GM12878 (cell line): ENCODE data around the gene TSNAX. TPM values are rescaled to one million over a fixed set of nuclear protein-coding genes. Genes with fewer than 3 reads are reported as not detected.

Source experiments
- ATAC-seq: fragments of 200-7000 bp; cut with Tn5 transposase; 3 replicates; pipeline ENCODE4 v1.9.1; 2020; ENCODE audit warnings: mild to moderate bottlenecking, moderate library complexity
- BruUV-seq: library from RNA; stranded (reverse); fragments of 400-500 nt; replicated peaks from 2 replicates; lab custom pipeline; 2021; lab: Mats Ljungman, UMichigan
- CTCF ChIA-PET: fragments of 300-600 bp; sonication (Branson Sonifier 250); formaldehyde crosslinking; extraction: SDS; loops from one replicate; lab custom pipeline; 2021; ENCODE audit warnings: inconsistent platforms; lab: Yijun Ruan, JAX
- POLR2A ChIA-PET: fragments of 350-600 bp; formaldehyde crosslinking; extraction: SDS; loops from one replicate; lab custom pipeline; 2021; ENCODE audit warnings: inconsistent platforms; lab: Charles Lee
- RAD21 ChIA-PET: fragments of 300-600 bp; sonication (Branson Sonifier 250); formaldehyde crosslinking; loops from one replicate; lab custom pipeline; 2023; ENCODE audit warnings: antibody characterized with exemption; ENCODE audit not compliant: unreplicated experiment; lab: Charles Lee
- SMC1A ChIA-PET: fragments of 300-600 bp; sonication (Branson Sonifier 250); formaldehyde crosslinking; loops from one replicate; lab custom pipeline; 2023; ENCODE audit not compliant: unreplicated experiment, uncharacterized antibody; lab: Charles Lee
- DNase-seq: peaks from one replicate; pipeline ENCODE4 v3.0.0-alpha.2; 2011; ENCODE audit warnings: low read depth, low spot score
- FAIRE-seq: peaks from 3 replicates; lab custom pipeline; 2011; peaks lifted over from hg19 to GRCh38; lab: Jason Lieb, UNC
- H2AFZ ChIP-seq: 2 replicates; pipeline ENCODE4 v1.6.0; 2011; ENCODE audit warnings: low read depth, low read length, control low read depth; ENCODE audit not compliant: control insufficient read depth
- H3K27ac ChIP-seq: 2 replicates; pipeline ENCODE4 v1.5.1; 2011; ENCODE audit warnings: control low read depth; ENCODE audit not compliant: control insufficient read depth, insufficient read depth
- H3K27me3 ChIP-seq, 2 experiments: replicated peaks in 1 of 2; 2 replicates each; pipeline versions ENCODE4 v1.6.0 to v1.6.1; 2011; ENCODE audit warnings: low read length in 1 of 2; ENCODE audit not compliant: control insufficient read depth in 2 of 2, insufficient read depth in 2 of 2
- H3K36me3 ChIP-seq, 2 experiments: 2 replicates each; pipeline ENCODE4 v1.5.1; 2011; ENCODE audit warnings: low read length in 1 of 2; ENCODE audit not compliant: control insufficient read depth in 2 of 2, insufficient read depth in 2 of 2
- H3K4me1 ChIP-seq: 2 replicates; pipeline ENCODE4 v1.6.1; 2011; ENCODE audit warnings: mild to moderate bottlenecking, low read length, moderate library complexity, mixed read lengths; ENCODE audit not compliant: control insufficient read depth, insufficient read depth
- H3K4me2 ChIP-seq: 2 replicates; pipeline ENCODE4 v1.6.0; 2011; ENCODE audit warnings: control low read depth; ENCODE audit not compliant: control insufficient read depth, insufficient read depth
- H3K4me3 ChIP-seq: fragments of 200-600 bp; sonication (generic); 2 replicates; pipeline ENCODE4 v1.5.1; 2016
- H3K79me2 ChIP-seq: 2 replicates; pipeline ENCODE4 v1.6.0; 2011; ENCODE audit warnings: low read length; ENCODE audit not compliant: control insufficient read depth, insufficient read depth
- H3K9ac ChIP-seq: 2 replicates; pipeline ENCODE4 v1.8.0; 2011; ENCODE audit warnings: low read length, control low read depth, mixed read lengths; ENCODE audit not compliant: control insufficient read depth, insufficient read depth
- H3K9me3 ChIP-seq: replicated peaks from 3 replicates; pipeline ENCODE4 v1.5.1; 2011; ENCODE audit warnings: mild to moderate bottlenecking, low read length; ENCODE audit not compliant: control insufficient read depth, insufficient read depth
- H4K20me1 ChIP-seq: 2 replicates; pipeline ENCODE4 v1.6.0; 2011; ENCODE audit not compliant: control insufficient read depth, insufficient read depth
- CREB1 ChIP-seq: IDR thresholded peaks from 2 replicates; pipeline ENCODE4 v1.6.1; 2012; ENCODE audit warnings: low read depth, mild to moderate bottlenecking, inconsistent platforms
- ELK1 ChIP-seq: IDR thresholded peaks from 2 replicates; pipeline ENCODE4 v1.6.1; 2012; ENCODE audit warnings: low read depth, low read length, improper control_type of control experiment
- FOS ChIP-seq: IDR thresholded peaks from 3 replicates; pipeline ENCODE4 v1.6.1; 2011; ENCODE audit warnings: borderline replicate concordance; ENCODE audit not compliant: insufficient read length; ENCODE audit errors: extremely low read depth
- KDM1A ChIP-seq: fragments of 200-600 bp; sonication (generic); IDR thresholded peaks from 2 replicates; pipeline ENCODE4 v1.6.1; 2016; ENCODE audit warnings: borderline replicate concordance
- REST ChIP-seq: IDR thresholded peaks from 2 replicates; pipeline ENCODE4 v1.6.1; 2012; ENCODE audit warnings: mild to moderate bottlenecking, low read depth, low read length
- WGBS: methylation state at CpG from one replicate; pipeline ENCODE4 v1.1.6; 2016; ENCODE audit warnings: low lambda C conversion rate; ENCODE audit not compliant: insufficient replicate concordance, insufficient coverage; ENCODE audit errors: missing lambda C conversion rate; 5-methylcytosine and 5-hydroxymethylcytosine counted together
- in situ Hi-C: fragments of 300-500 bp; cut with MboI; formaldehyde crosslinking; loops from 9 replicates; pipeline ENCODE4 v1.14.3; 2018; ENCODE audit warnings: mixed read lengths
- intact Hi-C: fragments of 100-400 bp; cut with micrococcal nuclease; formaldehyde crosslinking; loops from one replicate; pipeline ENCODE4 v1.14.2; 2022; ENCODE audit not compliant: unreplicated experiment
- polyA plus RNA-seq, 11 experiments: library from polyadenylated mRNA; depleted of rRNA in 4 of 11; unstranded in 6 of 11; stranded (reverse) in 5 of 11; fragments of >200 nt; fragmentation: Nextera tagmentation in 4 of 11; fragmentation: Illumina TruSeq in 1 of 11; extraction: Ambion mirVana in 4 of 11; extraction: Trizol in 1 of 11; gene quantifications; 1 replicate in 1 of 11; 2 replicates in 10 of 11; pipeline versions ENCODE4 v1.2.1 to v1.2.3, GENCODE V29; 2011 to 2016; ENCODE audit warnings: inconsistent platforms in 2 of 11, missing spikeins in 2 of 11, low read depth in 1 of 11
- total RNA-seq, 4 experiments: library from RNA; depleted of rRNA in 3 of 4; stranded (reverse); fragments of >200 nt in 3 of 4; fragmentation: Illumina TruSeq in 1 of 4; extraction: Trizol in 1 of 4; gene quantifications; 2 replicates each; pipeline versions ENCODE4 v1.2.1 to v1.2.3, GENCODE V29; 2013 to 2021
- TF ChIP-seq, protein P1 (sequence below): IDR thresholded peaks from 2 replicates; pipeline ENCODE4 v1.6.1; 2011; ENCODE audit warnings: low read depth, low read length, improper control_type of control experiment, borderline replicate concordance
- TF ChIP-seq, protein P2 (sequence below): fragments of 450-650 bp; IDR thresholded peaks from 2 replicates; pipeline ENCODE4 v1.6.1; 2017; ENCODE audit warnings: mild to moderate bottlenecking, low read depth, inconsistent platforms; ENCODE audit not compliant: poor library complexity, severe bottlenecking

Gene TSNAX
- total and polyA plus RNA-seq, 10 of the 15 experiments (the other 5 are each of a cell fraction or from before 2014, with no cell fraction given): 24.8 to 49.7 (median 35.6) TPM

DNA sequence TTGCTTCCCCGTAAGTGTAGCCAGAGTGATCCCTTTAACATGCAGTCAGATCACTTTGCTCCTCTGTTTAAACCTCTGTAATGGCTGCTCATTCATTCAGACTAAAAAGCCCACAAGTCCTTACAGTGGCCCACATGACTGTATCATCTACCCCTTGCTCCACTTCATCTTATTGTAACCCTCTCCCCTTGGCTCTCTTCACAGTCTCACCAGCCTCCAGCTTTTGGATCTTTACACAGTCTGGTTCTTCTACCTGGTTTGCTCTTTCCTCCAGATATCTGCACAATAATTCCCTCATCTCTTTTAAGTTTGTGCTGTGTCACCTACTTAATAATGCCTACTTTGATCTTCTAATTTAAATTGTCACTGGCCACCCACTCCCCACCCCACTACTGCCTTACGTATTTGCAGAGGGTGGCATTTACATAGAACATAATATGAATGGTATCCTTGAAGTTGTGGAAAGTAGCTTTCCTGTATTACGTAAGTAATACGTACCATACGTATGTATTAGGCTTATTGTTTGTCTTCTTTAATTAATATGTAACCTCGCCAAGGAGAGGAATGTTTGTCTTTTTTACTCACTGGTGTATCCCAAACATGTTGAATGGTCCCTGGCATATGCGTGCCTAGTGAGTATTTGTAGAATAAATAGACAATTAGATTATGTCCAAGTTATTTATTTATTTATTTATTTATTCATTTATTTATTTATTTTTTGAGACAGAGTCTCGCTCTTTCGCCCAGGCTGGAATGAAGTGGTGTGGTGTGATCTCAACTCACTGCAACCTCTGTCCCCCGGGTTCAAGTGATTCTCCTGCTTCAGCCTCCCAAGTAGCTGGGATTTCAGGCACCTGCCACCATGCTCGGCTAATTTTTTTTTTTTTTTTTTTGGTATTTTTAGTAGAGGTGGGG, 48.6 kb downstream of the TSNAX start:
- Histone ChIP-seq H3K79me2 (no peaks in the 10 kb centered on the region), H3K4me1 (no peaks in the 10 kb centered on the region), H3K4me3 (no peak overlapping the region), H3K27ac (no peak overlapping the region)
- ATAC-seq (no peak), FAIRE-seq (no peak)
- TF ChIP-seq, protein P1, sequence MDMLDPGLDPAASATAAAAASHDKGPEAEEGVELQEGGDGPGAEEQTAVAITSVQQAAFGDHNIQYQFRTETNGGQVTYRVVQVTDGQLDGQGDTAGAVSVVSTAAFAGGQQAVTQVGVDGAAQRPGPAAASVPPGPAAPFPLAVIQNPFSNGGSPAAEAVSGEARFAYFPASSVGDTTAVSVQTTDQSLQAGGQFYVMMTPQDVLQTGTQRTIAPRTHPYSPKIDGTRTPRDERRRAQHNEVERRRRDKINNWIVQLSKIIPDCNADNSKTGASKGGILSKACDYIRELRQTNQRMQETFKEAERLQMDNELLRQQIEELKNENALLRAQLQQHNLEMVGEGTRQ: no peak
- no peak for TF ChIP-seq FOS
- TF ChIP-seq, protein P2, sequence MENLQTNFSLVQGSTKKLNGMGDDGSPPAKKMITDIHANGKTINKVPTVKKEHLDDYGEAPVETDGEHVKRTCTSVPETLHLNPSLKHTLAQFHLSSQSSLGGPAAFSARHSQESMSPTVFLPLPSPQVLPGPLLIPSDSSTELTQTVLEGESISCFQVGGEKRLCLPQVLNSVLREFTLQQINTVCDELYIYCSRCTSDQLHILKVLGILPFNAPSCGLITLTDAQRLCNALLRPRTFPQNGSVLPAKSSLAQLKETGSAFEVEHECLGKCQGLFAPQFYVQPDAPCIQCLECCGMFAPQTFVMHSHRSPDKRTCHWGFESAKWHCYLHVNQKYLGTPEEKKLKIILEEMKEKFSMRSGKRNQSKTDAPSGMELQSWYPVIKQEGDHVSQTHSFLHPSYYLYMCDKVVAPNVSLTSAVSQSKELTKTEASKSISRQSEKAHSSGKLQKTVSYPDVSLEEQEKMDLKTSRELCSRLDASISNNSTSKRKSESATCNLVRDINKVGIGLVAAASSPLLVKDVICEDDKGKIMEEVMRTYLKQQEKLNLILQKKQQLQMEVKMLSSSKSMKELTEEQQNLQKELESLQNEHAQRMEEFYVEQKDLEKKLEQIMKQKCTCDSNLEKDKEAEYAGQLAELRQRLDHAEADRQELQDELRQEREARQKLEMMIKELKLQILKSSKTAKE: no peak
- no peak for TF ChIP-seq REST
- TF ChIP-seq ELK1: no peak
- no peak for TF ChIP-seq KDM1A
- TF ChIP-seq CREB1: no peak
- TF ChIP-seq, all 136 proteins: peak for 0
- no peaks in the 10 kb centered on the region for H3K36me3 ChIP-seq
- H4K20me1 ChIP-seq: no peaks in the 10 kb centered on the region
- intact Hi-C loops: no loop called here
- H3K27me3 ChIP-seq: no peaks in the 10 kb centered on the region
- no peaks in the 10 kb centered on the region for H3K9me3 ChIP-seq
- DNase-seq: no peak
- SMC1A ChIA-PET: interaction anchor here (1.1 to 1.6 kb wide), 2 partner anchors 19 to 215 kb away, joined by 3 read pairs; no protein-coding TSS in a partner anchor
- CTCF ChIA-PET: interaction anchor here (0.5 kb wide), 1 partner anchor 26 kb away, joined by 4 read pairs; no protein-coding TSS in a partner anchor
- POLR2A ChIA-PET: no interaction called here
- no peak overlapping the region for H3K4me2 ChIP-seq
- H2AFZ ChIP-seq: no peak overlapping the region
- RAD21 ChIA-PET: no interaction called here
- H3K9ac ChIP-seq: no peak overlapping the region
- in situ Hi-C loops: no loop called here
- WGBS: 79% methylated on average over 11 of the region's 11 CpGs
- BruUV-seq: no TSS peak
